Keratinocyte (primary cell): ENCODE data around the gene HNRNPH3.

Experiments
- EZH2 ChIP-seq: IDR thresholded peaks from one replicate; pipeline ENCODE4 v1.6.1; 2012; ENCODE audit warnings: inconsistent platforms, mild to moderate bottlenecking, low read length, moderate library complexity
- TF ChIP-seq, protein P1 (sequence below), 3 experiments: IDR thresholded peaks in 1 of 3; conservative IDR thresholded peaks in 1 of 3; optimal IDR thresholded peaks in 1 of 3; 2 replicates in 2 of 3; 3 replicates in 1 of 3; pipeline versions ENCODE3 to v1.5.1; 2011; ENCODE audit warnings: low read length in 3 of 3, mild to moderate bottlenecking in 3 of 3, moderate library complexity in 2 of 3, control low read depth in 1 of 3, inconsistent platforms in 1 of 3; ENCODE audit not compliant: insufficient read depth in 2 of 3; ENCODE audit errors: extremely low read depth in 1 of 3

GRCh38 chr10:68342909-68343516, 11.1 kb downstream of the HNRNPH3 start:
- TF ChIP-seq, protein P1, sequence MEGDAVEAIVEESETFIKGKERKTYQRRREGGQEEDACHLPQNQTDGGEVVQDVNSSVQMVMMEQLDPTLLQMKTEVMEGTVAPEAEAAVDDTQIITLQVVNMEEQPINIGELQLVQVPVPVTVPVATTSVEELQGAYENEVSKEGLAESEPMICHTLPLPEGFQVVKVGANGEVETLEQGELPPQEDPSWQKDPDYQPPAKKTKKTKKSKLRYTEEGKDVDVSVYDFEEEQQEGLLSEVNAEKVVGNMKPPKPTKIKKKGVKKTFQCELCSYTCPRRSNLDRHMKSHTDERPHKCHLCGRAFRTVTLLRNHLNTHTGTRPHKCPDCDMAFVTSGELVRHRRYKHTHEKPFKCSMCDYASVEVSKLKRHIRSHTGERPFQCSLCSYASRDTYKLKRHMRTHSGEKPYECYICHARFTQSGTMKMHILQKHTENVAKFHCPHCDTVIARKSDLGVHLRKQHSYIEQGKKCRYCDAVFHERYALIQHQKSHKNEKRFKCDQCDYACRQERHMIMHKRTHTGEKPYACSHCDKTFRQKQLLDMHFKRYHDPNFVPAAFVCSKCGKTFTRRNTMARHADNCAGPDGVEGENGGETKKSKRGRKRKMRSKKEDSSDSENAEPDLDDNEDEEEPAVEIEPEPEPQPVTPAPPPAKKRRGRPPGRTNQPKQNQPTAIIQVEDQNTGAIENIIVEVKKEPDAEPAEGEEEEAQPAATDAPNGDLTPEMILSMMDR (optimal IDR thresholded peaks at IDR 0.05 in 1 of 3, IDR thresholded peaks at IDR 0.05 in 1 of 3, conservative IDR thresholded peaks at IDR 0.05 in 1 of 3; ENCODE audit: extremely low read depth in 1 of 3, insufficient read depth in 2 of 3, low read length in 3 of 3) = no peak
- TF ChIP-seq EZH2 = no peak
